Ovary (tissue), 9 donors: ENCODE measurements around the gene PIPOX. TPM values are rescaled to one million over a fixed set of nuclear protein-coding genes. Genes with fewer than 3 reads are reported as not detected.

ENCODE experiments used
- DNase-seq, 5 donors: peaks; one replicate each; pipeline ENCODE4 v3.0.0-alpha.2; 2019 to 2020
- H3K27ac ChIP-seq, 2 donors: fragments of 200-600 bp; one replicate each; pipeline versions ENCODE4 v1.5.1 to v1.8.0; 2019 to 2022
- H3K27me3 ChIP-seq: fragments of 200-600 bp; one replicate; pipeline ENCODE4 v1.8.0; 2022
- H3K36me3 ChIP-seq: fragments of 200-600 bp; sonication (generic); one replicate; pipeline ENCODE4 v1.5.1; 2019
- H3K4me1 ChIP-seq: one replicate; pipeline ENCODE4 v1.8.1; 2013; ENCODE audit warnings: mild to moderate bottlenecking, moderate library complexity; ENCODE audit not compliant: insufficient read depth
- H3K4me3 ChIP-seq: fragments of 200-600 bp; sonication (generic); one replicate; pipeline ENCODE4 v1.5.1; 2017
- H3K9me3 ChIP-seq, 2 donors: fragments of 200-600 bp in 1 of 2; sonication (generic) in 1 of 2; one replicate each; pipeline versions ENCODE4 v1.5.1 to v1.8.1; 2013 to 2019; ENCODE audit warnings: mild to moderate bottlenecking in 1 of 2, moderate library complexity in 1 of 2
- EP300 ChIP-seq: sonication (generic); formaldehyde crosslinking; IDR thresholded peaks from one replicate; pipeline ENCODE4 v1.6.1; 2017; ENCODE audit warnings: antibody characterized with exemption
- POLR2A ChIP-seq: fragments of 450-650 bp; IDR thresholded peaks from one replicate; pipeline ENCODE4 v1.6.1; 2017; ENCODE audit warnings: antibody characterized with exemption, mild to moderate bottlenecking, moderate library complexity
- WGBS, 3 donors: extraction: QIAGEN DNeasy Blood & Tissue Kit in 1 of 3; methylation state at CpG; one replicate each; pipeline versions ENCODE4 v1.1.5 to v1.1.7; 2013 to 2017; 5-methylcytosine and 5-hydroxymethylcytosine counted together
- intact Hi-C, 4 donors: fragments of 100-400 bp; cut with DNase I; formaldehyde crosslinking; loops; one replicate each; pipeline versions ENCODE4 v1.11.0 to v1.15.1; 2022 to 2023
- polyA plus RNA-seq, 2 donors: library from polyadenylated mRNA; stranded (reverse); fragments of 200-250 nt in 1 of 2; fragments of 350-450 nt in 1 of 2; fragmentation: Illumina TruSeq in 1 of 2; extraction: RNeasy Lipid Tissue Mini Kit (QIAGEN cat#74804) in 1 of 2; gene quantifications; one replicate each; pipeline ENCODE4 v1.2.3, GENCODE V29; 2013 to 2014
- total RNA-seq, 7 donors: library from RNA; depleted of rRNA in 2 of 7; stranded (reverse); fragments of >200 nt in 2 of 7; fragmentation: NEBNext Ultra II Directional in 3 of 7; extraction: Animal tissue kit (Norgen Biotek cat#: 25700) in 3 of 7; gene quantifications; one replicate each; pipeline versions ENCODE4 v1.1.0 to v1.2.4, GENCODE V29; 2016 to 2023
- TF ChIP-seq, protein P1 (sequence below), 3 donors: fragments of 450-650 bp in 2 of 3; fragments of 200-600 bp in 1 of 3; IDR thresholded peaks; one replicate each; pipeline versions ENCODE4 v1.5.1 to v1.8.0; 2016 to 2022; ENCODE audit warnings: antibody characterized with exemption in 3 of 3, mild to moderate bottlenecking in 1 of 3
- donor health status: DM: no; HTN: no; CAD: no; lungs with moderate emphysema.
- donor health status: DM: no; HTN: no; CAD: no.
- donor health status: Bipolar disorder and iron deficiency.
- donor health status: DM: yes; HTN: yes; CAD: no.
- donor health status: DM: no; HTN: no; CAD: no.
- donor health status: DM: yes; HTN: yes; CAD: no.

Gene PIPOX
- total and polyA plus RNA-seq, 9 donors = 0.82 to 4.9 (median 2.1) TPM

DNA sequence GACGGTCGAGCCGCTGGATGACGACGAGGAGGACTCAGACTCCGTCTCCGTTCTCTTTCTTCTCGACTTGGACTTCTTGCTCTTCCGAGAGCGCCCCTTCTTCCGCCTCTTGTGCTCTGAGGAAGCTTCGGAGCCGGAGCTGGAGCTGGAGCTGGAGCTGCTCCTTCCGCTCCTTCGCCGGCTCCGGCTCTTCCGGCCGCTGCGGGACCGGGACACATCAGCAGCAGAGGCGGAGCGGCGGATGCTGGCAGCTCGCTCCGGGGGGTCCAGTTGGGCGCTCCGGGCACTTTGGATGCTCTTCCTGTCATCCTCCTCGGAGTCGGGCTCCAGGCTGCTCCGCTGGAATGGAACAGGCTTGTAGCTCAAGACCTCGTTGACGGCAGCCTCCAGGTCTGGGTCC is 36.9 kb downstream of the PIPOX start:
- DNase-seq = no peak
- intact Hi-C loops = no loop called here
- no peaks in the 10 kb centered on the region for H3K27me3 ChIP-seq
- H3K4me3 ChIP-seq = no peak overlapping the region
- H3K4me1 ChIP-seq = no peaks in the 10 kb centered on the region
- H3K9me3 ChIP-seq = no peaks in the 10 kb centered on the region
- TF ChIP-seq POLR2A (no peak), EP300 (no peak)
- TF ChIP-seq, protein P1, sequence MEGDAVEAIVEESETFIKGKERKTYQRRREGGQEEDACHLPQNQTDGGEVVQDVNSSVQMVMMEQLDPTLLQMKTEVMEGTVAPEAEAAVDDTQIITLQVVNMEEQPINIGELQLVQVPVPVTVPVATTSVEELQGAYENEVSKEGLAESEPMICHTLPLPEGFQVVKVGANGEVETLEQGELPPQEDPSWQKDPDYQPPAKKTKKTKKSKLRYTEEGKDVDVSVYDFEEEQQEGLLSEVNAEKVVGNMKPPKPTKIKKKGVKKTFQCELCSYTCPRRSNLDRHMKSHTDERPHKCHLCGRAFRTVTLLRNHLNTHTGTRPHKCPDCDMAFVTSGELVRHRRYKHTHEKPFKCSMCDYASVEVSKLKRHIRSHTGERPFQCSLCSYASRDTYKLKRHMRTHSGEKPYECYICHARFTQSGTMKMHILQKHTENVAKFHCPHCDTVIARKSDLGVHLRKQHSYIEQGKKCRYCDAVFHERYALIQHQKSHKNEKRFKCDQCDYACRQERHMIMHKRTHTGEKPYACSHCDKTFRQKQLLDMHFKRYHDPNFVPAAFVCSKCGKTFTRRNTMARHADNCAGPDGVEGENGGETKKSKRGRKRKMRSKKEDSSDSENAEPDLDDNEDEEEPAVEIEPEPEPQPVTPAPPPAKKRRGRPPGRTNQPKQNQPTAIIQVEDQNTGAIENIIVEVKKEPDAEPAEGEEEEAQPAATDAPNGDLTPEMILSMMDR (IDR thresholded peaks at IDR 0.05) = no peak
- H3K36me3 ChIP-seq = no peaks in the 10 kb centered on the region
- 90 to 93% (median 91%) methylated on average over 33 of the region's 33 CpGs for WGBS, 3 donors
- H3K27ac ChIP-seq = no peak overlapping the region

DNA sequence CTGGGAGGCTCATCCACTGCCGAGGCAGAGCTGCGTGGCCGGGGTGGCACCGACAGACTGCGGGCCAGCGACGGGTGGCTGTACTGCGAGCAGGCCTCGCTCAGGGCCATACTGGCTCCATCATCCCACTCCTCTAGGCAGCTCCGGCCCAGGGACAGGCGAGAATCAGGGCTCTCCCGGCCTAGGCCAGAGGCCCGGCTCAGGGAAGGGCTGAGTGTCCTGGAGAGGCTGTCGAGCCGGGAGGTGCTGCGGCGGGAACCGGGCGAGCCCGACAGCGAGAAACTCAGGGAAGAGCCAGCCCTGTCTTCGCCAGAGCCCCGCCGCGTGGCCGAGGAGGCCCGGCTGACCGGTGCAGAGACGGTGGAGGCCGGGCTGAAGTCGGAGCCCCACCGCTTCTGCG is 37.4 kb downstream of the PIPOX start:
- Histone ChIP-seq H3K4me3 (no peak overlapping the region), H3K4me1 (no peaks in the 10 kb centered on the region), H3K9me3 (no peaks in the 10 kb centered on the region), H3K27ac (no peak overlapping the region), H3K36me3 (no peaks in the 10 kb centered on the region), H3K27me3 (no peaks in the 10 kb centered on the region)
- TF ChIP-seq, protein P1 (IDR thresholded peaks at IDR 0.05) = no peak
- no peak for TF ChIP-seq POLR2A
- intact Hi-C loops = no loop called here
- WGBS, 3 donors = 90 to 95% (median 95%) methylated on average over 23 to 33 of the region's 33 CpGs
- DNase-seq = no peak

DNA sequence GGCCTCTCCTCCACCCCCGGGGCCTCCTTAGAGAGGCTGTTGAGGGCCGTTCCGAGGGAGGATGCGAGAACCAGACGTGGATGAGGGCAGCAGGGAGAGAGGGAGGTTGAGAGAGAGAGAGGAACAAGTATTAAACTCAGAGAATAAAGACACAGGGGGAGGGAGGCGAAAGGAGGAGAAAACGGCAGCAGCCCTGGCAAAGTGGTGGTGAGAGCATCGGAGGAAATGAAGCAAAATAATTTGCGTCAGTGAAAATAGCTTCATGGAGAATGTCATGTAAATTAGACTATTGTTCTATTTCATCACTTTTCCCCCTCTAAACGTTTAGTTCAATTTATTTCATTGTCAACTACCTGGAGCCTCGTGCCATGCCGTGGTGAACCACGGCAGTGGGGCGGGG is 38.0 kb downstream of the PIPOX start:
- no peak for DNase-seq
- no peak overlapping the region for H3K27ac ChIP-seq
- TF ChIP-seq, protein P1 (IDR thresholded peaks at IDR 0.05) = no peak
- TF ChIP-seq POLR2A (no peak), EP300 (no peak)
- H3K4me1 ChIP-seq = no peaks in the 10 kb centered on the region
- H3K36me3 ChIP-seq = no peaks in the 10 kb centered on the region
- intact Hi-C loops = no loop called here
- H3K27me3 ChIP-seq = no peaks in the 10 kb centered on the region
- H3K9me3 ChIP-seq = no peaks in the 10 kb centered on the region
- no peak overlapping the region for H3K4me3 ChIP-seq
- WGBS, 3 donors = 80 to 86% (median 82%) methylated on average over 14 of the region's 14 CpGs

DNA sequence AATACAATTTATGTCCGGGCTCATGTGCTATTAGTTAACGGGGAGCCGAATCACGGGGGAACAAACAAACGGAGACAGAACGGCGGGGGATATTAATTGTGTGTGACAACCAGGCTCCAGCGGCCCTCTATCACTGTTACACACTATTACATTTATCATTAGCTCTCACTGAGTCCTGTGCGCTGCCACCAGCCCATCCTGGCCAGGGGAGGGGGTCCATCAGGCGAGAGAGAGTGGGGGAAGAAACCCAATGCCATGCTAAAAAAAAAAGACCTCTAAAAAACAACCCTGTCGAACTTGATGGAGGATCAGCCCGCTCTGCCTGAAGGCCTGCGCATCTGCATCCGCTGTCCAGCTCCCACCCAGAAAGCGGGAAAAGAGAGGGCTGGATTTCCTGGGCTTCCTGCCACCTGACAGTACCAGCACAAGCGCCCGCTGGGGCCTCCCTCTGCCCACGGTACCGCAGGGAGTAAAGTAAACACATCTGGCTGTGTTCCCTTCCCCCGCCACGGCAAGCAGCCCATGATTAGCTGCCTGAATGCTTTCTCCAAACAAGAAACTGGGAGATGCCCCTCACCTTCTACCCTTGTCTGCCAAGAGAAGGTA is 41.7 kb downstream of the PIPOX start:
- no peak for DNase-seq
- H3K27ac ChIP-seq = no peak overlapping the region
- no peaks in the 10 kb centered on the region for H3K4me1 ChIP-seq
- no peaks in the 10 kb centered on the region for H3K36me3 ChIP-seq
- no peaks in the 10 kb centered on the region for H3K9me3 ChIP-seq
- no peak for TF ChIP-seq EP300
- TF ChIP-seq, protein P1 (IDR thresholded peaks at IDR 0.05) = no peak
- no peak for TF ChIP-seq POLR2A
- 74 to 81% (median 78%) methylated on average over 21 of the region's 21 CpGs for WGBS, 3 donors
- no peak overlapping the region for H3K4me3 ChIP-seq
- intact Hi-C loops = no loop called here
- no peaks in the 10 kb centered on the region for H3K27me3 ChIP-seq
